ENCODE measurements around the gene KRT7.

- TF ChIP-seq POLR2A (IDR thresholded peaks at IDR 0.05) (no peak), CTCF (IDR thresholded peaks at IDR 0.05) (no peak)
Measured at GRCh38 chr12:52244615-52244994, 11.6 kb downstream of the KRT7 start.

Measured in suprapubic skin (tissue), 3 donors.